Lung (tissue), 10 donors: Measurements from ENCODE around the gene TTC9B. TPM values are rescaled to one million over a fixed set of nuclear protein-coding genes. Genes with fewer than 3 reads are reported as not detected.
"Not testable (repeated sequence)": the region's sequence is repeated elsewhere in the genome, so short reads cannot be mapped to it uniquely, and the experiment has no call there.

Experiments used
- ATAC-seq: fragments of 200-7000 bp; cut with Tn5 transposase; one replicate; pipeline ENCODE4 v1.9.1; 2020; ENCODE audit warnings: moderate number of reproducible peaks; ENCODE audit not compliant: insufficient read depth, low FRiP score
- DNase-seq, 3 donors: peaks; one replicate each; pipeline ENCODE4 v3.0.0-alpha.2; 2013 to 2017
- H3K27ac ChIP-seq, 2 donors: one replicate each; pipeline ENCODE4 v1.5.1; 2013; ENCODE audit warnings: mild to moderate bottlenecking in 2 of 2, moderate library complexity in 2 of 2, control low read depth in 1 of 2, inconsistent platforms in 1 of 2, low read depth in 1 of 2, low read length in 1 of 2
- H3K27me3 ChIP-seq, 3 donors: one replicate each; pipeline ENCODE4 v1.5.1; 2013; ENCODE audit warnings: low read length in 2 of 3; ENCODE audit not compliant: control insufficient read depth in 3 of 3, insufficient read depth in 3 of 3
- H3K36me3 ChIP-seq, 4 donors: one replicate each; pipeline ENCODE4 v1.5.1; 2013; ENCODE audit warnings: low read length in 4 of 4, mild to moderate bottlenecking in 1 of 4, moderate library complexity in 1 of 4; ENCODE audit not compliant: control insufficient read depth in 4 of 4, insufficient read depth in 4 of 4
- H3K4me1 ChIP-seq, 5 donors: one replicate each; pipeline ENCODE4 v1.5.1; 2013; ENCODE audit warnings: low read length in 5 of 5, mild to moderate bottlenecking in 2 of 5, moderate library complexity in 1 of 5; ENCODE audit not compliant: control insufficient read depth in 5 of 5, insufficient read depth in 5 of 5
- H3K4me3 ChIP-seq: one replicate; pipeline ENCODE4 v1.5.1; 2013; ENCODE audit warnings: mild to moderate bottlenecking, control low read depth, moderate library complexity
- H3K9ac ChIP-seq, 2 donors: one replicate each; pipeline ENCODE4 v1.5.1; 2013; ENCODE audit warnings: low read length in 2 of 2, control low read depth in 1 of 2; ENCODE audit not compliant: insufficient read depth in 1 of 2
- H3K9me3 ChIP-seq, 4 donors: one replicate each; pipeline ENCODE4 v1.5.1; 2013; ENCODE audit warnings: low read length in 3 of 4, mild to moderate bottlenecking in 1 of 4, moderate library complexity in 1 of 4; ENCODE audit not compliant: control insufficient read depth in 4 of 4, insufficient read depth in 3 of 4
- WGBS, 2 donors: extraction: QIAGEN DNeasy Blood & Tissue Kit; methylation state at CpG; one replicate each; pipeline ENCODE4 v1.1.7; 2013; 5-methylcytosine and 5-hydroxymethylcytosine counted together
- polyA plus RNA-seq, 2 donors: library from polyadenylated mRNA; stranded (reverse); fragments of 200-250 nt; gene quantifications; one replicate each; pipeline ENCODE4 v1.2.1, GENCODE V29; 2013
- total RNA-seq, 2 donors: library from RNA; depleted of rRNA in 1 of 2; stranded (reverse); fragments of >200 nt in 1 of 2; gene quantifications; one replicate each; pipeline ENCODE4 v1.2.1, GENCODE V29; 2014 to 2021
- donor health status: Bipolar disorder and iron deficiency.
- donor health status: healthy.
- donor health status: DM: yes; HTN: yes; CAD: no.

Gene TTC9B
- total and polyA plus RNA-seq, 4 donors, result not detected

GRCh38 chr19:40169482-40170302 lies 48.5 kb downstream of the TTC9B start:
- not testable (repeated sequence) for H3K36me3 ChIP-seq, H3K27me3 ChIP-seq, H3K9me3 ChIP-seq, H3K4me1 ChIP-seq, ATAC-seq, H3K4me3 ChIP-seq, H3K27ac ChIP-seq, H3K9ac ChIP-seq, DNase-seq
- WGBS, 2 donors, result 80 to 82% methylated on average over 26 to 30 of the region's 30 CpGs

Other genes with a start within 250 kb of the TTC9B start
- 10 to 100 TPM; 45.2 to 90.5 TPM for gene PSMC4, start 247.2 kb downstream of the TTC9B start, total RNA-seq
- 10 to 100 TPM; 83.9 to 95.4 TPM for gene PSMC4, start 247.2 kb downstream of the TTC9B start, polyA plus RNA-seq
- 1 to 10 TPM; 4.2 to 9.2 TPM for gene ZNF546, start 221.3 kb downstream of the TTC9B start, total RNA-seq
- gene ZNF546, start 221.3 kb downstream of the TTC9B start, polyA plus RNA-seq, result 1 to 10 TPM; 1.0 to 1.1 TPM
- 10 to 100 TPM; 17.9 to 39.8 TPM for gene ZNF780B, start 162.2 kb downstream of the TTC9B start, total RNA-seq
- gene ZNF780B, start 162.2 kb downstream of the TTC9B start, polyA plus RNA-seq, result 10 to 100 TPM in 1 of 2 donors, 1 to 10 TPM in 1; 4.7 to 14.7 TPM
- gene ZNF780A, start 127.4 kb downstream of the TTC9B start, total RNA-seq, result 10 to 100 TPM; 17.6 to 22.5 TPM
- 10 to 100 TPM; 10.4 to 32.9 TPM for gene ZNF780A, start 127.4 kb downstream of the TTC9B start, polyA plus RNA-seq
- 10 to 100 TPM in 1 of 2 donors, 1 to 10 TPM in 1; 4.4 to 18.0 TPM for gene MAP3K10, start 27.0 kb downstream of the TTC9B start, total RNA-seq
- gene MAP3K10, start 27.0 kb downstream of the TTC9B start, polyA plus RNA-seq, result 10 to 100 TPM in 1 of 2 donors, 1 to 10 TPM in 1; 6.9 to 15.7 TPM
- gene CCNP, start 8.3 kb upstream of the TTC9B start, total RNA-seq, result under 1 TPM; 0.52 to 0.68 TPM
- gene CCNP, start 8.3 kb upstream of the TTC9B start, polyA plus RNA-seq, result under 1 TPM; 0.07 to 0.28 TPM
- 100 to 1,000 TPM; 117 to 138 TPM for gene AKT2, start 67.0 kb upstream of the TTC9B start, total RNA-seq
- gene AKT2, start 67.0 kb upstream of the TTC9B start, polyA plus RNA-seq, result 10 to 100 TPM; 62.3 to 69.7 TPM
- gene C19orf47, start 130.0 kb upstream of the TTC9B start, total RNA-seq, result 10 to 100 TPM in 1 of 2 donors, 1 to 10 TPM in 1; 9.8 to 18.0 TPM
- gene C19orf47, start 130.0 kb upstream of the TTC9B start, polyA plus RNA-seq, result 10 to 100 TPM; 11.7 to 26.3 TPM
- 100 to 1,000 TPM; 257 to 407 TPM for gene PLD3, start 130.3 kb upstream of the TTC9B start, total RNA-seq
- 100 to 1,000 TPM; 205 to 219 TPM for gene PLD3, start 130.3 kb upstream of the TTC9B start, polyA plus RNA-seq
- under 1 TPM in 1 of 2 donors, not detected in 1; 0.43 TPM for gene HIPK4, start 171.8 kb upstream of the TTC9B start, total RNA-seq
- gene HIPK4, start 171.8 kb upstream of the TTC9B start, polyA plus RNA-seq, result under 1 TPM; 0.10 to 0.22 TPM
- 10 to 100 TPM; 25.6 to 43.8 TPM for gene PRX, start 195.0 kb upstream of the TTC9B start, total RNA-seq
- gene PRX, start 195.0 kb upstream of the TTC9B start, polyA plus RNA-seq, result 10 to 100 TPM; 16.9 to 30.1 TPM
- 10 to 100 TPM; 10.8 to 25.1 TPM for gene SERTAD1, start 207.6 kb upstream of the TTC9B start, total RNA-seq
- 10 to 100 TPM; 23.3 to 37.9 TPM for gene SERTAD1, start 207.6 kb upstream of the TTC9B start, polyA plus RNA-seq
- 10 to 100 TPM; 33.0 to 37.5 TPM for gene SERTAD3, start 226.0 kb upstream of the TTC9B start, total RNA-seq
- 10 to 100 TPM; 28.9 to 34.6 TPM for gene SERTAD3, start 226.0 kb upstream of the TTC9B start, polyA plus RNA-seq
- 100 to 1,000 TPM; 135 to 190 TPM for gene BLVRB, start 247.4 kb upstream of the TTC9B start, total RNA-seq
- gene BLVRB, start 247.4 kb upstream of the TTC9B start, polyA plus RNA-seq, result 100 to 1,000 TPM; 331 to 413 TPM
- gene SPTBN4, start 248.6 kb upstream of the TTC9B start, total RNA-seq, result under 1 TPM; 0.68 to 0.80 TPM
- gene SPTBN4, start 248.6 kb upstream of the TTC9B start, polyA plus RNA-seq, result under 1 TPM; 0.58 to 0.75 TPM